ENCODE data around the gene AJAP1. TPM values are rescaled to one million over a fixed set of nuclear protein-coding genes. Genes with fewer than 3 reads are reported as not detected.

Gene AJAP1
- total and polyA plus RNA-seq, 2 experiments from 2014 or later: not detected

DNA sequence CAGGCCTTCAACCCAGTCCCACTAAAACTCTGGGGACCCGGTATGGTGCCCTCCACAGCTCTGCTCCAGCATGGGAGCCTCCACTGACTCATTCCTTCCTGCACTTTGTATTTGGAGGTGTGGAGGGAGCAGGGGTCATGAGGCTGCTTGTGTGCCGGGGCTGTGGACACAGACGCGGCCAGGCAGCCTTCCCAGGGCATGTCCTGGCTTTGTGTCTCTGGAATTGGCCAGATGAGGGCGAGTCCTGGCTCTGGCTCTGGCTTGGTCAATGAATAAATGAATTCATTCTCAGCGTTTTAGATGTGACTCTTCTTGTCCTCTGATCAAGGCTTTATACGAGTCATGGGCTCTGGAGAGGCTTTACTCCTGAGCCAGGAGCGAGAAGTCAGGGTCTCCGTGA, 19.1 kb downstream of the AJAP1 start:
- Histone ChIP-seq H2AFZ (no peak overlapping the region), H3K4me2 (no peak overlapping the region), H4K20me1 (replicated peaks; ENCODE audit: insufficient read depth) (no peaks in the 10 kb centered on the region), H3K9me2 (ENCODE audit: insufficient read depth) (no peaks in the 10 kb centered on the region), H3K4me3 (no peak overlapping the region), H3F3A (replicated peaks; ENCODE audit: low read depth) (no peaks in the 10 kb centered on the region), H3K4me1 (ENCODE audit: insufficient read depth) (no peaks in the 10 kb centered on the region), H3K27ac (ENCODE audit: low read depth) (no peak overlapping the region), H3K79me2 (replicated peaks; ENCODE audit: insufficient read depth) (no peaks in the 10 kb centered on the region), H3K36me3 (ENCODE audit: insufficient read depth) (no peaks in the 10 kb centered on the region), H3K27me3 (ENCODE audit: insufficient read depth) (no peaks in the 10 kb centered on the region)
- Mint-ChIP-seq H3K36me3 (ENCODE audit: low read depth) (peaks cover 32% of the 10 kb centered on the region), H3K9me3 (peaks cover 12% of the 10 kb centered on the region), H3K4me1 (no peaks in the 10 kb centered on the region), H3K27me3 (ENCODE audit: insufficient read depth, low read depth, poor library complexity) (peaks cover 7% of the 10 kb centered on the region), H3K4me3 (no peak overlapping the region), H3K27ac (no peak overlapping the region)
- ATAC-seq: no peak
- DNase-seq (ENCODE audit: low spot score): no peak
- no peak for TF ChIP-seq CREB1 (CRISPR knock-in tag; IDR thresholded peaks at IDR 0.05; ENCODE audit: low read depth)
- no peak for TF ChIP-seq JUNB (IDR thresholded peaks at IDR 0.05; ENCODE audit: unreplicated experiment)
- no peak for TF ChIP-seq ZNF331 (CRISPR knock-in tag; IDR thresholded peaks at IDR 0.05; ENCODE audit: low read depth)
- TF ChIP-seq, protein P1, sequence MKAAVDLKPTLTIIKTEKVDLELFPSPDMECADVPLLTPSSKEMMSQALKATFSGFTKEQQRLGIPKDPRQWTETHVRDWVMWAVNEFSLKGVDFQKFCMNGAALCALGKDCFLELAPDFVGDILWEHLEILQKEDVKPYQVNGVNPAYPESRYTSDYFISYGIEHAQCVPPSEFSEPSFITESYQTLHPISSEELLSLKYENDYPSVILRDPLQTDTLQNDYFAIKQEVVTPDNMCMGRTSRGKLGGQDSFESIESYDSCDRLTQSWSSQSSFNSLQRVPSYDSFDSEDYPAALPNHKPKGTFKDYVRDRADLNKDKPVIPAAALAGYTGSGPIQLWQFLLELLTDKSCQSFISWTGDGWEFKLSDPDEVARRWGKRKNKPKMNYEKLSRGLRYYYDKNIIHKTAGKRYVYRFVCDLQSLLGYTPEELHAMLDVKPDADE (IDR thresholded peaks at IDR 0.05): no peak
- TF ChIP-seq, protein P2, sequence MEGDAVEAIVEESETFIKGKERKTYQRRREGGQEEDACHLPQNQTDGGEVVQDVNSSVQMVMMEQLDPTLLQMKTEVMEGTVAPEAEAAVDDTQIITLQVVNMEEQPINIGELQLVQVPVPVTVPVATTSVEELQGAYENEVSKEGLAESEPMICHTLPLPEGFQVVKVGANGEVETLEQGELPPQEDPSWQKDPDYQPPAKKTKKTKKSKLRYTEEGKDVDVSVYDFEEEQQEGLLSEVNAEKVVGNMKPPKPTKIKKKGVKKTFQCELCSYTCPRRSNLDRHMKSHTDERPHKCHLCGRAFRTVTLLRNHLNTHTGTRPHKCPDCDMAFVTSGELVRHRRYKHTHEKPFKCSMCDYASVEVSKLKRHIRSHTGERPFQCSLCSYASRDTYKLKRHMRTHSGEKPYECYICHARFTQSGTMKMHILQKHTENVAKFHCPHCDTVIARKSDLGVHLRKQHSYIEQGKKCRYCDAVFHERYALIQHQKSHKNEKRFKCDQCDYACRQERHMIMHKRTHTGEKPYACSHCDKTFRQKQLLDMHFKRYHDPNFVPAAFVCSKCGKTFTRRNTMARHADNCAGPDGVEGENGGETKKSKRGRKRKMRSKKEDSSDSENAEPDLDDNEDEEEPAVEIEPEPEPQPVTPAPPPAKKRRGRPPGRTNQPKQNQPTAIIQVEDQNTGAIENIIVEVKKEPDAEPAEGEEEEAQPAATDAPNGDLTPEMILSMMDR (conservative IDR thresholded peaks at IDR 0.05; ENCODE audit: low read depth in 2 of 2): no peak
- no peak for TF ChIP-seq NANOG (IDR thresholded peaks at IDR 0.05; ENCODE audit: borderline replicate concordance)
- TF ChIP-seq EZH2 (IDR thresholded peaks at IDR 0.05; ENCODE audit: low read depth, unreplicated experiment): no peak
- TF ChIP-seq STAT1 (IDR thresholded peaks at IDR 0.05; ENCODE audit: unreplicated experiment): no peak
- TF ChIP-seq, protein P3, sequence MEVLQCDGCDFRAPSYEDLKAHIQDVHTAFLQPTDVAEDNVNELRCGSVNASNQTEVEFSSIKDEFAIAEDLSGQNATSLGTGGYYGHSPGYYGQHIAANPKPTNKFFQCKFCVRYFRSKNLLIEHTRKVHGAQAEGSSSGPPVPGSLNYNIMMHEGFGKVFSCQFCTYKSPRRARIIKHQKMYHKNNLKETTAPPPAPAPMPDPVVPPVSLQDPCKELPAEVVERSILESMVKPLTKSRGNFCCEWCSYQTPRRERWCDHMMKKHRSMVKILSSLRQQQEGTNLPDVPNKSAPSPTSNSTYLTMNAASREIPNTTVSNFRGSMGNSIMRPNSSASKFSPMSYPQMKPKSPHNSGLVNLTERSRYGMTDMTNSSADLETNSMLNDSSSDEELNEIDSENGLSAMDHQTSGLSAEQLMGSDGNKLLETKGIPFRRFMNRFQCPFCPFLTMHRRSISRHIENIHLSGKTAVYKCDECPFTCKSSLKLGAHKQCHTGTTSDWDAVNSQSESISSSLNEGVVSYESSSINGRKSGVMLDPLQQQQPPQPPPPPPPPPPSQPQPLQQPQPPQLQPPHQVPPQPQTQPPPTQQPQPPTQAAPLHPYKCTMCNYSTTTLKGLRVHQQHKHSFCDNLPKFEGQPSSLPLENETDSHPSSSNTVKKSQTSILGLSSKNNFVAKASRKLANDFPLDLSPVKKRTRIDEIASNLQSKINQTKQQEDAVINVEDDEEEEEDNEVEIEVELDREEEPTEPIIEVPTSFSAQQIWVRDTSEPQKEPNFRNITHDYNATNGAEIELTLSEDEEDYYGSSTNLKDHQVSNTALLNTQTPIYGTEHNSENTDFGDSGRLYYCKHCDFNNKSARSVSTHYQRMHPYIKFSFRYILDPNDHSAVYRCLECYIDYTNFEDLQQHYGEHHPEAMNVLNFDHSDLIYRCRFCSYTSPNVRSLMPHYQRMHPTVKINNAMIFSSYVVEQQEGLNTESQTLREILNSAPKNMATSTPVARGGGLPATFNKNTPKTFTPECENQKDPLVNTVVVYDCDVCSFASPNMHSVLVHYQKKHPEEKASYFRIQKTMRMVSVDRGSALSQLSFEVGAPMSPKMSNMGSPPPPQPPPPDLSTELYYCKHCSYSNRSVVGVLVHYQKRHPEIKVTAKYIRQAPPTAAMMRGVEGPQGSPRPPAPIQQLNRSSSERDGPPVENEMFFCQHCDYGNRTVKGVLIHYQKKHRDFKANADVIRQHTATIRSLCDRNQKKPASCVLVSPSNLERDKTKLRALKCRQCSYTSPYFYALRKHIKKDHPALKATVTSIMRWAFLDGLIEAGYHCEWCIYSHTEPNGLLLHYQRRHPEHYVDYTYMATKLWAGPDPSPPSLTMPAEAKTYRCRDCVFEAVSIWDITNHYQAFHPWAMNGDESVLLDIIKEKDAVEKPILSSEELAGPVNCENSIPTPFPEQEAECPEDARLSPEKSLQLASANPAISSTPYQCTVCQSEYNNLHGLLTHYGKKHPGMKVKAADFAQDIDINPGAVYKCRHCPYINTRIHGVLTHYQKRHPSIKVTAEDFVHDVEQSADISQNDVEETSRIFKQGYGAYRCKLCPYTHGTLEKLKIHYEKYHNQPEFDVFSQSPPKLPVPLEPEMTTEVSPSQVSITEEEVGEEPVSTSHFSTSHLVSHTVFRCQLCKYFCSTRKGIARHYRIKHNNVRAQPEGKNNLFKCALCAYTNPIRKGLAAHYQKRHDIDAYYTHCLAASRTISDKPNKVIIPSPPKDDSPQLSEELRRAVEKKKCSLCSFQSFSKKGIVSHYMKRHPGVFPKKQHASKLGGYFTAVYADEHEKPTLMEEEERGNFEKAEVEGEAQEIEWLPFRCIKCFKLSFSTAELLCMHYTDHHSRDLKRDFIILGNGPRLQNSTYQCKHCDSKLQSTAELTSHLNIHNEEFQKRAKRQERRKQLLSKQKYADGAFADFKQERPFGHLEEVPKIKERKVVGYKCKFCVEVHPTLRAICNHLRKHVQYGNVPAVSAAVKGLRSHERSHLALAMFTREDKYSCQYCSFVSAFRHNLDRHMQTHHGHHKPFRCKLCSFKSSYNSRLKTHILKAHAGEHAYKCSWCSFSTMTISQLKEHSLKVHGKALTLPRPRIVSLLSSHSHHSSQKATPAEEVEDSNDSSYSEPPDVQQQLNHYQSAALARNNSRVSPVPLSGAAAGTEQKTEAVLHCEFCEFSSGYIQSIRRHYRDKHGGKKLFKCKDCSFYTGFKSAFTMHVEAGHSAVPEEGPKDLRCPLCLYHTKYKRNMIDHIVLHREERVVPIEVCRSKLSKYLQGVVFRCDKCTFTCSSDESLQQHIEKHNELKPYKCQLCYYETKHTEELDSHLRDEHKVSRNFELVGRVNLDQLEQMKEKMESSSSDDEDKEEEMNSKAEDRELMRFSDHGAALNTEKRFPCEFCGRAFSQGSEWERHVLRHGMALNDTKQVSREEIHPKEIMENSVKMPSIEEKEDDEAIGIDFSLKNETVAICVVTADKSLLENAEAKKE (CRISPR knock-in tag; IDR thresholded peaks at IDR 0.05): no peak
- no peak for TF ChIP-seq POLR2AphosphoS5 (IDR thresholded peaks at IDR 0.05; ENCODE audit: low read depth)
- TF ChIP-seq, protein P4, sequence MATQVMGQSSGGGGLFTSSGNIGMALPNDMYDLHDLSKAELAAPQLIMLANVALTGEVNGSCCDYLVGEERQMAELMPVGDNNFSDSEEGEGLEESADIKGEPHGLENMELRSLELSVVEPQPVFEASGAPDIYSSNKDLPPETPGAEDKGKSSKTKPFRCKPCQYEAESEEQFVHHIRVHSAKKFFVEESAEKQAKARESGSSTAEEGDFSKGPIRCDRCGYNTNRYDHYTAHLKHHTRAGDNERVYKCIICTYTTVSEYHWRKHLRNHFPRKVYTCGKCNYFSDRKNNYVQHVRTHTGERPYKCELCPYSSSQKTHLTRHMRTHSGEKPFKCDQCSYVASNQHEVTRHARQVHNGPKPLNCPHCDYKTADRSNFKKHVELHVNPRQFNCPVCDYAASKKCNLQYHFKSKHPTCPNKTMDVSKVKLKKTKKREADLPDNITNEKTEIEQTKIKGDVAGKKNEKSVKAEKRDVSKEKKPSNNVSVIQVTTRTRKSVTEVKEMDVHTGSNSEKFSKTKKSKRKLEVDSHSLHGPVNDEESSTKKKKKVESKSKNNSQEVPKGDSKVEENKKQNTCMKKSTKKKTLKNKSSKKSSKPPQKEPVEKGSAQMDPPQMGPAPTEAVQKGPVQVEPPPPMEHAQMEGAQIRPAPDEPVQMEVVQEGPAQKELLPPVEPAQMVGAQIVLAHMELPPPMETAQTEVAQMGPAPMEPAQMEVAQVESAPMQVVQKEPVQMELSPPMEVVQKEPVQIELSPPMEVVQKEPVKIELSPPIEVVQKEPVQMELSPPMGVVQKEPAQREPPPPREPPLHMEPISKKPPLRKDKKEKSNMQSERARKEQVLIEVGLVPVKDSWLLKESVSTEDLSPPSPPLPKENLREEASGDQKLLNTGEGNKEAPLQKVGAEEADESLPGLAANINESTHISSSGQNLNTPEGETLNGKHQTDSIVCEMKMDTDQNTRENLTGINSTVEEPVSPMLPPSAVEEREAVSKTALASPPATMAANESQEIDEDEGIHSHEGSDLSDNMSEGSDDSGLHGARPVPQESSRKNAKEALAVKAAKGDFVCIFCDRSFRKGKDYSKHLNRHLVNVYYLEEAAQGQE (IDR thresholded peaks at IDR 0.05; ENCODE audit: unreplicated experiment): no peak
- TF ChIP-seq ZNF114 (CRISPR knock-in tag; IDR thresholded peaks at IDR 0.05): no peak
- no peak for TF ChIP-seq EZH2phosphoT487 (IDR thresholded peaks at IDR 0.05; ENCODE audit: unreplicated experiment)

All from GM23338 (cell line).